ENCODE data around the gene ZNF547.

The ZNF547 gene

DNA sequence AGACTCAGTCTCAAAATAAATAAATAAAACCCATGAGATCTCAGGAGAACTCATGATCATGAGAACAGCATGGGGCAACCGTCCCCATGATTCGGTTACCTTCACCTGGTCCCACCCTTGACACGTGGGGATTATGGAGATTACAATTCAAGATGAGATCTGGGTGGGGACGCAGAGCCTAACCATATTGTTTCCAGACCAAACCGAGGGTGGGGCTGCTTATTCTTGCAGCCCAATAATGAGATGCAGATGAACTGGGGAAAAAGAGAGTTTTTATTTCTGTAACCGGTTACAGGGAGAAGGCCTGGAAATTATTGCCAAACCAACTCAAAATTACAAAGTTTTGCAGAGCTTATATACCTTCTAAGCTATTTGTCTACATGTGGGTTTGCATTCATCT lies 12.8 kb downstream of the ZNF547 start:
- DNase-seq, result no peak

DNA sequence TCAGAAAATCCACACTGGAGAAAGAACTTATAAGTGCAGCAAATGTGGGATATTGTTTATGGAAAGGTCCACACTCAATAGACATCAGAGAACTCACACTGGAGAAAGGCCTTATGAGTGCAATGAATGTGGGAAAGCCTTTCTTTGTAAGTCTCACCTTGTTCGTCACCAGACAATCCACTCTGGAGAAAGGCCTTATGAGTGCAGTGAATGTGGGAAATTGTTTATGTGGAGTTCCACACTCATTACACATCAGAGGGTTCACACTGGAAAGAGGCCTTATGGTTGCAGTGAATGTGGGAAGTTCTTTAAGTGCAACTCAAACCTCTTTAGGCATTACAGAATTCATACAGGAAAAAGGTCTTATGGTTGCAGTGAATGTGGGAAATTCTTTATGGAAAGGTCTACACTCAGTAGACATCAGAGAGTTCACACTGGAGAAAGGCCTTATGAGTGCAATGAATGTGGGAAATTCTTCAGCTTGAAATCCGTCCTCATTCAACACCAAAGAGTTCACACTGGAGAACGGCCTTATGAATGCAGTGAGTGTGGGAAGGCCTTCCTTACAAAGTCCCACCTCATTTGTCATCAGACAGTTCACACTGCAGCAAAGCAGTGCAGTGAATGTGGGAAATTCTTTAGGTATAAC lies 14.3 kb downstream of the ZNF547 start:
- DNase-seq, result no peak

DNA sequence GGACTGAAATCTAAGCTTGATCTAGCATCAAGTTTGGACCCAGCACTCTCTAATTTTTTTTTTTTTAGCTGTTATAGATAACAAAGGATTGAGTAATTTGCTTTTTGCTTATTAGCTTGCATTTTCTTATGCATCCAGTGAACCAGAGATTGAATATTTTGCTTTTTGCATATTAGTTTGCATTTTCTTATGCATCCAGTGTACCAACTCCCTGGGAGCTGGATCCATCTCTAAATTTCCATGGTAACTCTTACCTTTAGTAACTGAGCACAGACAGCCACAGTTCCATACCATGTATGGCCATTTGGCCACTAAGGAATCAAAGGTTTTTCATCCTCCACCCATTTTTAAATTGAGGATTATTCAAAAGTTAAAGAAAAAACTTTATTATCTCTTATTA lies 17.6 kb downstream of the ZNF547 start:
- no peak for DNase-seq

DNA sequence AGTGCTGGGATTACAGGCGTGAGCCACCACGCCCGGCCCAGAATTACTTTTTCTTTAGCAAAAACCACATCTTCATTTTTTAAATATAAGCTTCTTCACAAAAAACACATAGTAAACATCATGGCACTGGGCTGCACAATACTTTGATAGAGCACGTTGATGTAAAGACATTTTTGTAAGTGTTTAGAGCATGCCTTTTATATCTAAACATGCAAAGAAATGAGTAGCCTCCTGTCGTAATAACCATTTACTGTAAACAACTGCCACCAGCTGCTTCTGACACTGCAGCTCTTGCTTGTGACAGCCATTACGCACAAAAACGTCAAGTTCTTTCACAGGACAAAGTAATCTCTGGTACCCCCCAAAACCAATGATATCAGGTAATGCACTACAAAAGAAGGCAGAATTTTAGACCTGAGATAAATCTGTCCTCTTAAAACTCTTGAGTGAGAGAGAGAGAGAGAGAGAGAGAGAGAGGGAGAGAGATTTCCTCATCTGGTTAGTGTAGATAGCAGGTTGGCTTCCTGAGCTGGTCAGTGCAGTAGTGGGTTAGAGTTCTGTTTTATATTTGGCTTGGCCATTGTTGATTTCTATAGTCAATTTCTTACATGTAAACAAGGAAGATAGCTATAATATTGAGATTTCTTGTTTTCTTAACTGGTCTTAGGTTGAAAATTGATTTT lies 19.6 kb downstream of the ZNF547 start:
- no peak for DNase-seq

DNA sequence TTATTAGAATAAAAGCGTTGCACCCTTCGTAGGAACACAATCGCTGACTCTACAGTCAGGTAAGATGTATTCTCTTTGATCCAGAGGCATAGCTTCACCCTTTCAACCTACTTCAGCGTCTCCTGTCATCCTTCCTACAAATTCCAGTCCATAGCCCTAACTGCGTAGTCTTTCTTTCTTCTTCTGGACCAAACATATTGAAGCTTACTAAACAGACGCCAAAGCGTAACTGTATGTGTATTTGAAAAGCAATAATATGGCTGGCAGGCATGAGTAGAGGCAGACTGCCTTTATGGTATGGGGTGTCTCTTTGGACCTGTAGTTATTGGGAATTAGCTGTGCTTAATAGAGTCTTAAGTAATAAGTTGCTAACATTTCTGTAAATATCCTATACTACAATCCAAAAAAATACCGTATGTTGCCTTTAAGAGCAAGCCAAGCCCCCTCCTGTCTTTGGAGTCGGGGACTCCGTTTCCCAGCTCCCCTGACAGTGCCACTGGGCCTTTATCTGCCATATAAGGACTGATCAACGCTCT lies 25.9 kb downstream of the ZNF547 start:
- DNase-seq, result no peak

DNA sequence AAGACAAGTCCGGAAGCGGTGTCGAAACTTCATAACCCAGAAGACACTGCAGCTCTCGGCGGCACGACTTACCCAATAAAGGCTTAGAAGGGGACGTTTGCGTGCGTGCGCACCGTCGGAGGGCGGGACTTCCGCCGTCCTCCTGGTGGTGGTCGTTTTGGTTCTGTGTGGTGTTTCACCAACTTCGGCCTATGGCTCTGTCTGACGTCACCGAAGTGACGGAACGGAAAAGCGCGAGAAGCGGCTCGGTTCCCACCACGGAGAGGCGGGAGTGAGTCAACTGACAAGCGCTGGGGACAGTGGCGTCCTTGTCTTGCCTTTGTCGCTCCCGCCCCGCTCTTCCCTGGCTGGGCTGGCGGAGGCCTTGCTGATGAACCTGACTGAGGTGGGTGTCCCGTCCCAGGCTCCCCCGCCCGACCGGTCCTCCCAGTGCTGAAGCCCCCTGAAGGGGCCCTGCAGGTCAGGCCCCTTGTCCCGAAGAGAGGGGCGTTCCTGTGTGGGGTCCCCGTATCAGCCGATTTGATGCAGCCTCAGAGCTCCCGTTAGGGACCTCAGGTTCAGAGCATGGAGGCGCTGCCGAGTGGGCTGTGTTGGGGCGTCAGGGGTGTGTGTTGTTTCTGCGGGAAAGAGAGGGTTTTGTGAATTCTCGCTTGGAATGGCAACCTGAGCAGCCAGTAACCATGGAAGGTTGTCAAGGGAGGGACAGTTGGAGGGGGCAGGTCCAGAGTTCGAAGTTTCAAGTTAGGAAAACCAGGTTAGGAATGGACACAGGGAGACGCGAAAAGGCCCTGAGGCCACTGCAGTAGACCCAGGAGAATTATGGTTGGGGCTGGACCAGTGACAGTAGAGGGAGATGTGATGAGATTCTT lies 26.6 kb downstream of the ZNF547 start, which contains the start of gene ZNF548:
ZNF548 (plus strand) TSS at position 125 of the 869 bp plus-strand sequence; CDS start at position 371, 246 bp downstream.
- DNase-seq, result peak; percentile 97 to 98

DNA sequence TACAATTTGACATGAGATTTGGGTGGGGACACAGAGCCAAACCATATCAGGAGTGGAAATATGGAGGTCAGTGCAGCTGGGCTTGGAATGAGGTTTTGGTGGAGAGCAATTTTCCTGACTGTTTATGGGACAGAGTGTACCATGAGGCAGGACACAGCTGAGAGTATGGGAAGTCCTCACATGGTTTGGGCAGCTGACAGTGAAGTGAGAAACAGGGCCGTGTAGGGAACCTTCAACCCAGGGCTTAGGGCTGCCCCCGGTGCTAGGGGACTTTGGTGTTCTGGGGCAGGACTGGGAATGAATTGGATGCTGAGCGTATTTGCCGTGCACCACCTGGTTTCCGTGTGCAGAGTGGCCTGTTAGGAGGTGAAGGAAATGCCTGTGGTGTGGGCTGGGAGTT lies 32.4 kb downstream of the ZNF547 start:
- DNase-seq, result no peak

DNA sequence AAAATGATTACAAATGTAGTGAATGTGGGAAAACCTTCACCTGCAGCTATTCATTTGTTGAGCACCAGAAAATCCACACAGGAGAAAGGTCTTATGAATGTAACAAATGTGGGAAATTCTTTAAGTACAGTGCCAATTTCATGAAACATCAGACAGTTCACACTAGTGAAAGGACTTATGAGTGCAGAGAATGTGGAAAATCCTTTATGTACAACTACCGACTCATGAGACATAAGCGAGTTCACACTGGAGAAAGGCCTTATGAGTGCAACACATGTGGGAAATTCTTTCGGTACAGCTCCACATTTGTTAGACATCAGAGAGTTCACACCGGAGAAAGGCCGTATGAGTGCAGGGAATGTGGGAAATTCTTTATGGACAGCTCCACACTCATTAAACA lies 35.5 kb downstream of the ZNF547 start:
- DNase-seq, result no peak

DNA sequence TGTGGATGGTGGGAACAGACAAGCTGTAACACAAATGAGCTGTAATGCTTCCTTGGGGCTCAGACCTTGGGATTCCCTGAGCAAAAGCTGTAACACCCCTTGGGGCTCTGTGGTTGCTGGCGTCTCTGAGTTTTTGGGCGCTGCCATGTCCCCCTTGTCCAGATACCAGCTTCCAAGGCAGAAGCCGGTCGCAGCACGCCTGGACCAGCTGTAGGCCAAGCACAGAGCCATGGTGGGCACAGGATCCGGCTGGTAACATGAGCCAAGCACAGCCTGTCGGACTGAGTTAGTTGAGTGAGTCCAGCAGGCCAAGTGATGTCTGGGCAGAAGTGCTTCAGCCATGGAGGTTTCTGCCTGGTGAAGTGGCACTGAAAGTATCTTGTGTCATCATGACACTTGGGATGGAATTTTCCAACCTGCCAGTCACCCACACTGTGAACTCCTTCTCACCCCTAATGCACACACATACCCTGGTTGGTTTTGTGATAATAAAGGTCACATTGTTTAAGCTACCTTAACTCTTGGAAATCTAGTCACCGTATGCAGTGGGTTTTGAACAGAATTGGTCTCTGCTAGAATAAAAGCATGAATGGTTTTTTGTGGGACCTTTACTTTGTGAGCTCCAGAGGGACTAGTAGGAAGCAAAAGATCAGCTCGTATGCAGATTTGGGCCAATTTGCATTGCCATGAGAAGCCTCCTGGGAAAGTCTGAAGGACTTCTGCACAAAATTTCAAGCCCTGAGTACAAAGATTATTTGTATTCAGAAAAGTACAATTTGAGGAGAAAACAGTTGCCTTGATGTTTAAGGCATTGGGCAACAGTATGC lies 40.6 kb downstream of the ZNF547 start:
- no peak for DNase-seq

DNA sequence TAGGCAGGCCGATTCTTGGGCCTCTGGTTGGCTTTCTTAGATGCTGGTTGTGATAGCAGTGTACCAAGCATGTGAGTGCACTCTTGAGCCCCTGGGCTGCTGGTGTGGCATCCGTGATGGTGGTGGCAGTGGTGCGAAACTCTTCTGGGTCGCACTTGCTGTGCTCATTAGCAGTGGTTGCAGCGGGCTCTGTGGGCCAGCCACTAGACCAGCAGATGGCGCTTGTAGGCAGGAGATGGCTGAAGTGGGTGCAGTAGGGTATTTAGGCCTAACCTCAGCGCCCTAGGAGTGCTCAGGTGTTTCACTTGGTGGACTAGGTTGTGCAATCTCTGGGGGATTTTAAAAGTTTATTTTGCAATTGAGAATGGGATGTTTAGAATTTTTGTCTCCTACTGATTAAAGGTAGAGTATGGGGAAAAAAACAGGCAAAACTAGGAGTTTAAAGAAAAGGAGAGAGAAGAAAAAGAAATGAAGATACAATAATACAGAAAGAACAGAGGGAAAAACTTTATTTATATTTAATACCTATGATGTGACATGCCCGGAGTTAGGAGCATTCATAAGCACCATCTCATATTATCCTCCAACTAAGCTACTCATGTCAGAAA lies 43.3 kb downstream of the ZNF547 start:
- DNase-seq, result peak; percentile 18 to 47

DNA sequence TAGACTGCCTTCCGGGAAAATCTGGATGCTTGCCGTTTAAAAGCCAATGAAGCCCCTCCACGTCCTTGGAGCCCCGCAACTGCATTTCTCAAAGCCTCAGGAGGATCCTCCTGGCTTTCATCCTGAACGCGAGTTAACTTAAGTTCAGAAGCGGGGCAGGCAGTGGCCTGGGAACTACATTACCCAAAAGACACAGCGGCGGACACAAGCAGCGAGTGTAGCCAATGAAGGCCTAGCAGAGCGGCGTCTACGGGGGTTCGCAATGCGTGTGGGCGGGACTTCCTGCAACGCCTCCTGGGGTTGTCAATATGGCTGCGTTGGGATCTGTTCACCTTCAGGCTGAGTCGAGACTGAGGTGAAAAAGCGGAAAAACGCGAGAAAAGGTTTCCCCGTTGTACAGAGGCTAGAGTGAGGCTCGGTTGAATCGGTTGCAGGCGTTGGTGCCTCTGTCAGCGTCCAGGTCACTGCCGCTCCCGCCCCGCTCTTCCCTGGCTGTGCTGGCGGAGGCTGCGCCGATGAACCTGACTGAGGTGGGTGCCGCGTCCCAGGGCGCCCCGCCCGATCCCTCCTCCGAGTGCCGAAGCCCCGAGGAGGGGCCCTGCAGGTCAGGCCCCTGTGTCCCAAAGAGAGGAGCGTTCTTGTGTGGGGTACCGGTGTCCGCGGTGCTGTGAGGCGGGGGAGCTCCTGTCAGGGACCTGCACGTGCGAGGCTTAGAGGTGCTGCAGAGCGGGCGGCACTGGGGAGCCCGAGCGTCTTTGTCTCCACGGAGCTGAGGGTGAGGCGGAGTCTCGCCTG lies 47.7 kb downstream of the ZNF547 start, which contains the start of gene ZNF17:
ZNF17 (plus strand) TSS at position 285 of the 795 bp plus-strand sequence. CDS start 2,455 bp downstream, outside the sequence.
- DNase-seq, result peak; percentile 96 to 97

DNA sequence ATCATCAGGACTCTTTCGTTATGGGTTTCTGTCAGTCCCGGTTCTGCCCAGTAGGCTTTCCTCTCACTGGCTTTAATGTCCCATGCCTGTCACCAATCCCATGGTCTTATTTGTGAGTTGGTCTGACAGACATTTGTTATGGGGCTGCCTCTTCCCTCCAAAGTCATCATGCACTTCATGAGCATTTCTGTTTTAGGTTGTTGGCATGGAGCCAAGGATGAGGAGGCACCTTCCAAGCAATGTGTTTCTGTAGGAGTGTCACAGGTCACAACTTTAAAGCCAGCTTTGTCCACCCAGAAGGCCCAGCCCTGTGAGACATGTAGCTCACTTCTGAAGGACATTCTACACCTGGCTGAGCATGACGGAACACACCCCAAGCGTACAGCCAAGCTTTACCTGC lies 56.1 kb downstream of the ZNF547 start:
- DNase-seq, result no peak

DNA sequence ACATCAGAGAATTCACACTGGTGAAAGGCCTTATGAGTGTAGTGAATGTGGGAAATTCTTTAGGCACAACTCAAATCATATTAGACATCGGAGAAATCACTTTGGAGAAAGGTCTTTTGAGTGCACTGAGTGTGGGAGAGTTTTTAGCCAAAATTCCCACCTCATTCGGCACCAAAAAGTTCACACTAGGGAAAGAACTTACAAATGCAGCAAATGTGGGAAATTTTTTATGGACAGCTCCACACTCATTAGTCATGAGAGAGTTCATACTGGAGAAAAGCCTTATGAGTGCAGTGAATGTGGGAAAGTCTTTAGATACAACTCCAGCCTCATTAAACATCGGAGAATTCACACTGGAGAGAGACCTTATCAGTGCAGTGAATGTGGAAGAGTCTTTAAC lies 57.7 kb downstream of the ZNF547 start:
- DNase-seq, result no peak

Data from inflammatory macrophage treated with lipopolysaccharide for 1 hour (primary cell).